HFFc6 (cell line): Measurements from ENCODE around the gene CTSW. TPM values are rescaled to one million over a fixed set of nuclear protein-coding genes. Genes with fewer than 3 reads are reported as not detected.

Experiments used
- DNase-seq: peaks from one replicate; pipeline ENCODE4 v3.0.0-alpha.2; 2018
- H3K27ac Mint-ChIP-seq: 2 replicates; pipeline ENCODE4 v1.8.0; 2020; ENCODE audit warnings: mild to moderate bottlenecking, mixed read lengths
- H3K27me3 Mint-ChIP-seq: 2 replicates; pipeline ENCODE4 v1.8.0; 2021; ENCODE audit warnings: mild to moderate bottlenecking, moderate library complexity, mixed read lengths; ENCODE audit not compliant: insufficient read depth
- H3K36me3 Mint-ChIP-seq: 2 replicates; pipeline ENCODE4 v1.8.0; 2021; ENCODE audit warnings: low read depth, mixed read lengths
- H3K4me1 Mint-ChIP-seq: 2 replicates; pipeline ENCODE4 v1.8.0; 2020; ENCODE audit warnings: low read depth, mixed read lengths
- H3K4me3 Mint-ChIP-seq: 2 replicates; pipeline ENCODE4 v1.8.0; 2020; ENCODE audit warnings: mild to moderate bottlenecking, moderate library complexity, mixed read lengths
- H3K9me3 Mint-ChIP-seq: 2 replicates; pipeline ENCODE4 v1.8.0; 2020; ENCODE audit warnings: mild to moderate bottlenecking, mixed read lengths
- CTCF ChIP-seq: fragments of 200-600 bp; sonication (generic); IDR thresholded peaks from 2 replicates; pipeline ENCODE4 v1.5.0; 2021; ENCODE audit warnings: antibody characterized with exemption, mild to moderate bottlenecking
- total RNA-seq, 6 experiments: library from RNA; stranded (reverse); fragmentation: NEBNext Ultra II Directional; extraction: Animal tissue kit (Norgen Biotek cat#: 25700); gene quantifications; 2 replicates in 1 of 6; 3 replicates in 5 of 6; pipeline ENCODE4 v1.2.3, GENCODE V29; 2021

Gene CTSW
- total RNA-seq, 6 experiments from 2014 or later: 0.11 to 0.22 (median 0.14) TPM; not detected in 2

- peaks cover 60% of the 10 kb centered on the region for H3K27me3 Mint-ChIP-seq
- peak overlapping the region; percentile 95 for H3K27ac Mint-ChIP-seq
- peaks cover 17% of the 10 kb centered on the region for H3K9me3 Mint-ChIP-seq
- H3K36me3 Mint-ChIP-seq: peaks cover 29% of the 10 kb centered on the region
- no peak for TF ChIP-seq CTCF
- peak overlapping the region; percentile 97 for H3K4me3 Mint-ChIP-seq
- H3K4me1 Mint-ChIP-seq: peaks cover 55% of the 10 kb centered on the region
- peak; percentile 74 for DNase-seq
These were observed 8.1 kb downstream of the CTSW start for GRCh38 chr11:65887723-65888162.

GRCh38 chr11:65888163-65888814 lies 8.7 kb downstream of the CTSW start, which contains the start of gene FIBP:
TSS of gene FIBP (minus strand) at chr11:65888471. CDS start at chr11:65888418, 53 bp downstream.
- Mint-ChIP-seq H3K27ac (peak within 1 kb of the TSS; percentile 95), H3K9me3 (peaks cover 17% of the 10 kb centered on the region), H3K27me3 (peaks cover 65% of the 10 kb centered on the region), H3K4me3 (peak within 1 kb of the TSS; percentile 97), H3K4me1 (peaks cover 61% of the 10 kb centered on the region), H3K36me3 (peaks cover 32% of the 10 kb centered on the region)
- peak; percentile 89 for TF ChIP-seq CTCF
- peak; percentile 95 for DNase-seq

GRCh38 chr11:65890324-65891218 lies 10.9 kb downstream of the CTSW start, which contains the start of gene CCDC85B:
TSS of gene CCDC85B (plus strand) at chr11:65890673. CDS start at chr11:65890784, 111 bp downstream.
- H3K27me3 Mint-ChIP-seq: peaks cover 85% of the 10 kb centered on the region
- peak within 1 kb of the TSS; percentile 99 for H3K27ac Mint-ChIP-seq
- TF ChIP-seq CTCF: no peak; the same call in 1 of the 2 replicates
- peaks cover 41% of the 10 kb centered on the region for H3K36me3 Mint-ChIP-seq
- peak within 1 kb of the TSS; percentile 97 for H3K4me3 Mint-ChIP-seq
- peak; percentile 95 for DNase-seq
- H3K4me1 Mint-ChIP-seq: peaks cover 70% of the 10 kb centered on the region
- H3K9me3 Mint-ChIP-seq: peaks cover 23% of the 10 kb centered on the region

- Mint-ChIP-seq H3K4me3 (peak overlapping the region; percentile 97), H3K36me3 (peaks cover 47% of the 10 kb centered on the region), H3K27me3 (peaks cover 94% of the 10 kb centered on the region), H3K27ac (peak overlapping the region; percentile 99), H3K9me3 (peaks cover 23% of the 10 kb centered on the region), H3K4me1 (peaks cover 76% of the 10 kb centered on the region)
- peak; percentile 67 for TF ChIP-seq CTCF
- peak; percentile 42 for DNase-seq
These were observed 11.8 kb downstream of the CTSW start for GRCh38 chr11:65891219-65892136.

GRCh38 chr11:65892137-65892540 lies 12.5 kb downstream of the CTSW start:
- TF ChIP-seq CTCF: 0 out of 2 replicates have a peak, but pooled peaks have one; percentile 11
- H3K27me3 Mint-ChIP-seq: peaks cover 95% of the 10 kb centered on the region
- DNase-seq: peak; percentile 35
- H3K9me3 Mint-ChIP-seq: peaks cover 25% of the 10 kb centered on the region
- peaks cover 48% of the 10 kb centered on the region for H3K36me3 Mint-ChIP-seq
- peak overlapping the region; percentile 97 for H3K4me3 Mint-ChIP-seq
- peaks cover 76% of the 10 kb centered on the region for H3K4me1 Mint-ChIP-seq
- H3K27ac Mint-ChIP-seq: peak overlapping the region; percentile 99
